ENCODE results near the gene MRFAP1L1. TPM values are rescaled to one million over a fixed set of nuclear protein-coding genes. Genes with fewer than 3 reads are reported as not detected.
A peak's percentile ranks its signal among the peaks of the same experiment; 100 is the strongest.

Gene MRFAP1L1
- total RNA-seq, 3 donors from 2014 or later = 24.2 to 49.0 (median 31.2) TPM

GRCh38 chr4:6706173-6706572 is 3.5 kb downstream of the MRFAP1L1 start:
- H3K4me3 ChIP-seq = no peak overlapping the region
- ATAC-seq (no peak), DNase-seq (no peak)
- H3K9me3 ChIP-seq = no peaks in the 10 kb centered on the region
- peaks cover 18% of the 10 kb centered on the region for H3K4me1 ChIP-seq (ENCODE audit: low read depth)
- no peak for TF ChIP-seq CTCF (IDR thresholded peaks at IDR 0.05)
- intact Hi-C loops (cut with DNase I, micrococcal nuclease) = no loop called here
- H3K36me3 ChIP-seq (ENCODE audit: low read depth) = no peaks in the 10 kb centered on the region

- H3K9me3 ChIP-seq = no peaks in the 10 kb centered on the region
- H3K4me1 ChIP-seq (ENCODE audit: low read depth) = peaks cover 18% of the 10 kb centered on the region
- H3K4me3 ChIP-seq = no peak overlapping the region
- H3K36me3 ChIP-seq (ENCODE audit: low read depth) = no peaks in the 10 kb centered on the region
- intact Hi-C loops (cut with DNase I, micrococcal nuclease) = no loop called here
- no peak for ATAC-seq
- DNase-seq = no peak
- TF ChIP-seq CTCF (IDR thresholded peaks at IDR 0.05) = no peak
These were observed 4.0 kb downstream of the MRFAP1L1 start for GRCh38 chr4:6705646-6706045.

- Histone ChIP-seq H3K9me3 (no peaks in the 10 kb centered on the region), H3K36me3 (ENCODE audit: low read depth) (no peaks in the 10 kb centered on the region), H3K4me3 (no peak overlapping the region), H3K4me1 (ENCODE audit: low read depth) (peaks cover 18% of the 10 kb centered on the region)
- no peak for ATAC-seq
- DNase-seq = no peak
- intact Hi-C loops (cut with DNase I, micrococcal nuclease) = no loop called here
- TF ChIP-seq CTCF (IDR thresholded peaks at IDR 0.05) = no peak
These were observed 5.9 kb downstream of the MRFAP1L1 start for GRCh38 chr4:6703786-6704185.

GRCh38 chr4:6702761-6703160 is 6.9 kb downstream of the MRFAP1L1 start:
- H3K36me3 ChIP-seq (ENCODE audit: low read depth) = no peaks in the 10 kb centered on the region
- no peak for DNase-seq
- peaks cover 9% of the 10 kb centered on the region for H3K4me1 ChIP-seq (ENCODE audit: low read depth)
- TF ChIP-seq CTCF (IDR thresholded peaks at IDR 0.05) = no peak
- ATAC-seq = no peak
- intact Hi-C loops (cut with DNase I, micrococcal nuclease) = no loop called here
- no peaks in the 10 kb centered on the region for H3K9me3 ChIP-seq
- no peak overlapping the region for H3K4me3 ChIP-seq

GRCh38 chr4:6701371-6701770 is 8.3 kb downstream of the MRFAP1L1 start:
- peak; percentile 56 for ATAC-seq
- no peaks in the 10 kb centered on the region for H3K36me3 ChIP-seq (ENCODE audit: low read depth)
- no peak overlapping the region for H3K4me3 ChIP-seq
- no peak for DNase-seq
- no peak for TF ChIP-seq CTCF (IDR thresholded peaks at IDR 0.05)
- H3K9me3 ChIP-seq = no peaks in the 10 kb centered on the region
- intact Hi-C loops (cut with DNase I, micrococcal nuclease) = no loop called here
- no peaks in the 10 kb centered on the region for H3K4me1 ChIP-seq (ENCODE audit: low read depth)

- Histone ChIP-seq H3K36me3 (ENCODE audit: low read depth) (no peaks in the 10 kb centered on the region), H3K4me1 (ENCODE audit: low read depth) (peaks cover 8% of the 10 kb centered on the region), H3K4me3 (no peak overlapping the region), H3K9me3 (no peaks in the 10 kb centered on the region)
- no peak for TF ChIP-seq CTCF (IDR thresholded peaks at IDR 0.05)
- no peak for ATAC-seq
- intact Hi-C loops (cut with DNase I, micrococcal nuclease) = no loop called here
- no peak for DNase-seq
These were observed 9.8 kb downstream of the MRFAP1L1 start for GRCh38 chr4:6699903-6700302.

All from mucosa of descending colon (tissue), 3 donors.